MCF 10A (cell line): ENCODE measurements around the gene GALM. TPM values are rescaled to one million over a fixed set of nuclear protein-coding genes. Genes with fewer than 3 reads are reported as not detected.

Experiments
- BruUV-seq: library from RNA; stranded (reverse); fragments of 400-500 nt; replicated peaks from 2 replicates; lab custom pipeline; 2021; lab: Mats Ljungman, UMichigan
- CTCF ChIA-PET: fragments of 300-600 bp; sonication (Branson Sonifier 250); formaldehyde crosslinking; extraction: SDS; loops from one replicate; lab custom pipeline; 2021; ENCODE audit warnings: antibody characterized with exemption, inconsistent platforms; lab: Yijun Ruan, JAX
- POLR2A ChIA-PET: fragments of 300-600, 350-650 bp; sonication (Branson Sonifier 250); formaldehyde crosslinking; extraction: SDS; loops from one replicate; lab custom pipeline; 2020; ENCODE audit warnings: antibody characterized with exemption, inconsistent platforms; lab: Yijun Ruan, JAX
- DNase-seq: peaks from one replicate; pipeline ENCODE4 v3.0.0-alpha.2; 2018; ENCODE audit not compliant: unreplicated experiment
- H3K27ac Mint-ChIP-seq: one replicate; pipeline ENCODE4 v1.8.0; 2022; ENCODE audit warnings: mild to moderate bottlenecking, low read depth, mixed read lengths; ENCODE audit not compliant: unreplicated experiment
- H3K27me3 Mint-ChIP-seq: one replicate; pipeline ENCODE4 v1.8.0; 2022; ENCODE audit warnings: mixed read lengths; ENCODE audit not compliant: insufficient read depth, unreplicated experiment
- H3K36me3 Mint-ChIP-seq: one replicate; pipeline ENCODE4 v1.8.0; 2022; ENCODE audit warnings: mild to moderate bottlenecking, moderate library complexity, mixed read lengths; ENCODE audit not compliant: insufficient read depth, unreplicated experiment
- H3K4me1 Mint-ChIP-seq: one replicate; pipeline ENCODE4 v1.8.0; 2022; ENCODE audit warnings: mixed read lengths; ENCODE audit not compliant: insufficient read depth, unreplicated experiment
- H3K4me3 Mint-ChIP-seq: one replicate; pipeline ENCODE4 v1.8.0; 2022; ENCODE audit warnings: mild to moderate bottlenecking, moderate library complexity, mixed read lengths; ENCODE audit not compliant: unreplicated experiment
- H3K9me3 Mint-ChIP-seq: one replicate; pipeline ENCODE4 v1.8.0; 2022; ENCODE audit warnings: mixed read lengths; ENCODE audit not compliant: unreplicated experiment
- CTCF ChIP-seq: fragments of 200-600 bp; IDR thresholded peaks from one replicate; pipeline ENCODE4 v1.8.0; 2022; ENCODE audit warnings: antibody characterized with exemption, mild to moderate bottlenecking; ENCODE audit not compliant: unreplicated experiment
- intact Hi-C: fragments of 100-400 bp; cut with micrococcal nuclease; formaldehyde crosslinking; loops from 2 replicates; pipeline ENCODE4 v1.14.1; 2022
- total RNA-seq: library from RNA; stranded (reverse); gene quantifications from 2 replicates; pipeline ENCODE4 v1.2.3, GENCODE V29; 2022

The GALM gene
- total RNA-seq, 1 experiment from 2014 or later = not detected

GRCh38 chr2:38661306-38661705 is 4.6 kb upstream of the GALM start:
- intact Hi-C loops = no loop called here
- DNase-seq = no peak
- H3K4me3 Mint-ChIP-seq = no peak overlapping the region
- H3K4me1 Mint-ChIP-seq = peaks cover 9% of the 10 kb centered on the region
- no TSS peak for BruUV-seq
- ChIA-PET CTCF (interaction anchor here (0.8 kb wide), 1 partner anchor 17 kb away, joined by 4 read pairs; no protein-coding TSS in a partner anchor), POLR2A (interaction anchor here (0.6 kb wide), 1 partner anchor 65 kb away, joined by 3 read pairs; no protein-coding TSS in a partner anchor)
- no peak for TF ChIP-seq CTCF
- no peaks in the 10 kb centered on the region for H3K9me3 Mint-ChIP-seq
- no peak overlapping the region for H3K27ac Mint-ChIP-seq
- H3K36me3 Mint-ChIP-seq = no peaks in the 10 kb centered on the region
- H3K27me3 Mint-ChIP-seq = no peaks in the 10 kb centered on the region

- no TSS peak for BruUV-seq
- Mint-ChIP-seq H3K36me3 (no peaks in the 10 kb centered on the region), H3K9me3 (no peaks in the 10 kb centered on the region), H3K27me3 (peaks cover 14% of the 10 kb centered on the region), H3K4me1 (peaks cover 9% of the 10 kb centered on the region), H3K4me3 (no peak overlapping the region), H3K27ac (no peak overlapping the region)
- DNase-seq = no peak
- POLR2A ChIA-PET = no interaction called here
- CTCF ChIA-PET = interaction anchor here (0.5 to 0.8 kb wide), 2 partner anchors 59 to 102 kb away, joined by 3 read pairs; no protein-coding TSS in a partner anchor
- TF ChIP-seq CTCF = no peak
- intact Hi-C loops = no loop called here
Observed at GRCh38 chr2:38666556-38666910, 619 bp downstream of the GALM start.

- H3K4me1 Mint-ChIP-seq = peaks cover 9% of the 10 kb centered on the region
- no peak overlapping the region for H3K27ac Mint-ChIP-seq
Observed at GRCh38 chr2:38668092-38668491, 2.2 kb downstream of the GALM start.

More at GRCh38 chr2:38668092-38668491, 2.2 kb downstream of the GALM start:
- Mint-ChIP-seq H3K9me3 (no peaks in the 10 kb centered on the region), H3K27me3 (peaks cover 14% of the 10 kb centered on the region), H3K4me3 (no peak overlapping the region), H3K36me3 (no peaks in the 10 kb centered on the region)
- intact Hi-C loops = no loop called here
- ChIA-PET POLR2A (interaction anchor here (1.2 kb wide), 1 partner anchor 23 kb away, joined by 3 read pairs; no protein-coding TSS in a partner anchor), CTCF (interaction anchor here (0.6 kb wide), 1 partner anchor 613 kb away, joined by 3 read pairs; no protein-coding TSS in a partner anchor)
- no peak for TF ChIP-seq CTCF
- no peak for DNase-seq
- BruUV-seq = no TSS peak
